ENCODE measurements around the gene TMEM255A.

TMEM255A gene

DNA sequence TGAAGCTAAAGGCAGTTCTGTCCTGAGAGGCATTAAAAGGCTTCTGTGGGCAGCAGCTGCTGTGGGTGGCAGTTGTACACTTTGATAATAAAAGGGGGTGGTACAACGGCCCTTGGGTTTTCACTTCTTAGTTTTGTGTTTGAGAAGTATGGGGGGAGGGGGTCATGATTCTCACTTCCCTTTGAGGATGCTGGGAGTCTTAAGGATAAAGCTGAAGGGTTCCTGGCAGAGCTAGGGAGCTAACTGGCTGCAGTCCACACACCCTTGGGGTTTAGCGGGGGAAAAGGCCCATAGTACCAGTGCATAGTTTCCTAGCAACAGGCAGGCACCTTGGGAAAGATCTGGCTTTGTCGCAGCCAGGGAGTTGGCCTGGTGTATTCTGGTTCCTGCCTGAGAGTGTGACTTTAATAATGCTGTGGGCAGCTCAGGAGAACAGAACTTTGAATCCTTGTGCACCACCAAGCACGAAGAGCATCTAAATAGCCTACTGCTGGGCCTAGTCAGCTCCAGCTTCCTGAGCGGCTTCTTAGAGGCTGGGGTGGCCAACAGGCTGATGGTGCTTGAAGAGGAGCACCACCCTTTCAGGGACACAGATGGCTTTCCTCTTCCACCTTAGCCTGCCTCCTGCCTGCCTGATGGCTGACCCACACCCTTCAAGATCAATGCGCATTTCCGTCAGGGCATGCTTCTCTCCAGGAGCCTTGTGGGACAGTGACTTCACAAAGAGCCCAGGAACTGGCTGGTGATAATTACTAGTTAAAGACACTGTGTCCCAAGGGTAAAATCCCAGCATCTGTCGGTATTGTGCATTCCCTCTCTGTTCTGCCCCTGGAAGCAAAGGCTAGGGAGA is 48.2 kb downstream of the TMEM255A start:
- DNase-seq, result no peak

DNA sequence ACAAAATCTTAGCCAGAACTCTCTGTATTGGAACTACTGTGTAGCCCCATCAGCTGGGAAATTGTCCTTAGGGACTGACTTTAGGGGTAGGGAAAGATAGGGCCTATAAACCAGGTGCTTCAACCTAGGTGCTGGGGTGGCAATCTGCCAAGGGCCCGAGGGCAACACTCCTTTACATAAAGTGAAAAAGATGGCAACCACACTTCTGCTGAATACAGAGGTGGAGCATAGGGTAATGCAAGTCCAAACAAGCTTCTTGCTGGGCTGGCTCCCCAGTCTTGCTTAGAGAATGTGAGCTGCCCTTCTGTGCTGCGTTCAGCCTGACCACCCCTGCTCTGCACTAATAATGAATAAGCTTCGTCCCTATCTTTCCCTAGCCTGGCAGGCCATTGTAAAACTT is 50.9 kb downstream of the TMEM255A start:
- no peak for DNase-seq

DNA sequence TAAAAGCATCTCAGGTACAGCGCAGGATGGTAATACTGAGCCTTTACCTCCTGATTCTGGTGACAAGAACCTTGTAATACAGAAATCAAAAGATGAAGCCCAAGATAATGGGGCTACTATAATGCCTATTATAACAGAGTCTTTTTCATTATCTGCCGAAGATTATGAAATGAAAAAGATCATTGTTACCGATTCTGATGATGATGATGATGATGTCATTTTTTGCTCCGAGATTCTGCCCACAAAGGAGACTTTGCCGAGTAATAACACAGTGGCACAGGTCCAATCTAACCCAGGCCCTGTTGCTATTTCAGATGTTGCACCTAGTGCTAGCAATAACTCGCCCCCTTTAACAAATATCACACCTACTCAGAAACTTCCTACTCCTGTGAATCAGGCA is 57.5 kb downstream of the TMEM255A start:
- DNase-seq, result no peak

DNA sequence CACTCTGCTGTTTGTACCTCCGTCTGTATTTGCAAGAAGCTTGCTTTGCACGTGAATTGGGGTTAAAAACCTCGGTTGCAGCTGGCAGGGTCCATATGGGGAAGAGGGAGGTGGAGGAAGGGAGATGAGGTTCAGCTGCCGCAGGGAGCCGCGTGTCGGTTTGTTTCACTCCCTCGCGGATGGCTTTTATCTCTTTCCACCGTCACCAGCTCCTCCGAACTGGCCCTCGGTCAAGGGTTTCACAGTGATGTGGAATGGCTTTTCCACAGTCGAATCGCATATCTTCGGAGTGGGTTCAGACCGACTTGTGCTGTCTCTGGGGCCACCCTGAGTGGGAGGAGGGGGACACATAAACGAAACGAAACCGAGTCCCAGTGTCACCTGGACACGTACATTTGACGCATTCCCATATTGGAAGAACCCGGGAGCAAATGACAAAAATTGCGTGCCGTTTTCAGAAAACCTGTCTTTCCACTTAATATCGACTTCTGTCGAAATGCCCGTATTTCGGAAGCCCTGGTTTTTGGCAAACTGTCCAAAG is 59.7 kb downstream of the TMEM255A start:
- DNase-seq, result peak; percentile 7

DNA sequence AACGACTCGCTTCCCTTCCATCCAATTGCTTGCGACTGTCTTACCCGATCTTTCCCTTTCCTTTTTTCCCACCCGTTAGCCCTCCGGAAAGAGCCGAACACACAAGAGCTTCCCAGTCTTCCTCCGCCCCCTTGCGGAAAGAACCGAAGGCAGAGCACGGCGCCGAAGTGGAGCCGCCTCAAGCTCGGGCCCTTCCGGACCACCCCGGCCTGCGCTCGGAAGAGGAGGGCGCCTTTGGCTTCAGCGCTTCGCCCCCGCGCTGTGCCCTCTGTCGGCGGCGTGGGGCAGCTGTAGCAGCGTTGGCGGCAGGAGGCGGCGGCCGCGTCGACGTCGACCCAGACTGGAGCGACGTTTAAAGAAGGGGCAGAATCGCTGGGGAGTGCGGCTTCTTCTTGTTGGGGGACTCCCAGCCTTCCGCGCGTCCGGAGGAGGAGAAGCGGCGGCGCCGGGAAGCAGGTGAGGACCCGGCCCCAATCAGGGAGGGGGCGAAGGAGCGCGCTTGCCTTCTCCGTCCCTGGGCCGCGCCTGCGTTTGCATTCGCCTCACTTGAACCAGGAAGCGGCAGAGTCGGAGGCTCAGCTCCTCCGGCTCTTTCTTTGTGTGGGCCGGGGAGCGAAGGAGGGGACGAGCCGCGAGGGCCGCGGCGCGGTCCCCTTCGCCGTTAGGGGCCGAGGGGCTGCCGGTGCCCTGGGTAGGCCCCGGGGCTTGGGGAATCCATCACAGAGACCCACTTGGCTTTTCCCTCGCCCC is 60.6 kb downstream of the TMEM255A start, which contains the start of gene ZBTB33:
Gene ZBTB33, plus strand, starts transcription at position 291 of the 750 bp plus-strand sequence. CDS start 2,604 bp downstream, outside the sequence.
- DNase-seq, result peak; percentile 79

DNA sequence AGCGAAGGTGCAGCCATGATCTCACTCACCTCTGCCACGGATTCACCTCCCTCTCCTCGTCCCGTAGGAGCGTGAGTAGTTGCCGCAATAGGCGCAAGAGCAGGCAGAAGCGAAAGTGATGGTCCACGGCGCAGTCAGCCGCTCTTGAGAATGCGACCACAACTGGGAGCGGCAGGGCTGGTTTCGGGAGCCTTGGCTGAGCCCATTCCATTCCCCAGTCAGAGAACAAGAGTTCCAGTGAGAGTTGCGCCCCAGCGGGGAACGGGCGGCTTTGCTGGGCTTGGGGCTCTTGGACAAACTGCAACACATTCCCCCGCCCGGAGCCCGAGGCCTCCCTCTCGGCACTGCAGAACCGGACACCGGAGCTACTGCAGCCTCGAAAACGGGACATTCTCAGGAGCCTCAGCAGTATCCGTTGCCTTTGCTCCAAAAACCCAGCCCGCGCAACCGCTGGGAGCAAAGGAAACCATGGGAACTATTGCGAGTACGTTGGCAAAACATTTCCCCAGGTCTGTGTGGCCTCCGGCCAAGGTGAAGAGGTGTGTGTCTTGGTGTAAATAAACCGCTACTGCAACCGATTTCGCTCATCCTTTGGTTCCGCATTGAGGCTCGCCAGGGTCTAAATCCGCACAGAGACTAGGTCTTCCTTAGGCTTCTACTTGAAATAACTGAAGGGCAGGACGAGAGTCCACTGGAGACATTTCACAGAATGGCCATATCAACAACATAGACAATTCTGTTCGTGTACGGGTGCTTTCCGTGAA is 66.3 kb downstream of the TMEM255A start:
- peak; percentile 58 for DNase-seq

DNA sequence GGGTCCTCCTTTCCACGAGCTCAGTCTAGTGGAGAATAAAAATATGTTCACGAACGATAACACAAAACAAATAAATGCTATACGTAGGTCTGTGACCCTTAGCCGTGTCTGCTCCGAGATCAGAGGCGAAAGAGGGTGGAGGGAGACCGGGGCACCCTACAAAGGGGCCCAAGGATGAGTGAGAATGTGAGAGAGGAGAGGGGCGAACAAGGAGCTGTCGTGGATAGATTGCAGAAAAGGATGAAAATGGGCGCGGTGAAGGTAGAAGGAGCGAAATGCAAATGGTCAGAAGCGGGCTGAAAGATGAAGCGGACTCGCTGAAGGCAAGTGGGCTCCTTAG is 66.9 kb downstream of the TMEM255A start:
- DNase-seq, result no peak

DNA sequence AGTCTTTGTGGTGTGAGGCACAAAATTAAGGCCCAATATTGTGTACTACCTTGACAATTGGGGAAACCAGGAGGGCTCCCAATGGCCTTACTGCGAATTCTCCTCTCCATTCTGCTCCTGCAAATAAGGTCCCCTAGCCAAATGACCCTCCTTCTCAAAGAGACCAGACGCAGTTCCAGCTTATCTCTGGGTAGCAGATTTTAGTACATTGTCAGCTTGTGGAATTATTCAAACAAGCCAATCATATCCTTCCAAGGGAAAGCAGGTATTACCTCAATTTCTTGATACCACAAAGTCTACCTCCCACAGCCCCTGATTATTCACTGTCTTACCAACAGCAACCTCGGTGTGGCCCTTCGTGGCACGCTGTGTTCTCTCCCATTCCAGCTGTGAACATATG is 68.4 kb downstream of the TMEM255A start:
- DNase-seq, result no peak

DNA sequence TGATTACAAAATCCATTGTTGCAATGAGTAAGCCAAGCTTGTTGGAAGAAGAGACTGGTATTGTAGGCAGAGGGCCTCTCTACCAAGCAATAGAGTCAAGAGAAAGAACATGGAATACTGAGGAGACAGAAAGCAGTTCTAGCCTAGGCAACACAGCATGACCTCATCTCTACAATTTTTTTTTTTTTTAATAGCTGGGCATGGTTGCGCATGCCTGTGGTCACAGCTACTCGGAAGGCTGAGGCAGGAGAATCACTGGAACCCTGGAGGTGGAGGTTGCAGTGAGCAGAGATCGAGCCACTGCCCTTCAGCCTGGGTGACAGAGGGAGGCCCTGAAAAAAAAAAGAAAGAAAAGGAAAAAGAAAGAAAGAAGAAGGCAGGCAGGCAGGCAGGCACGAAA is 72.3 kb downstream of the TMEM255A start:
- no peak for DNase-seq

DNA sequence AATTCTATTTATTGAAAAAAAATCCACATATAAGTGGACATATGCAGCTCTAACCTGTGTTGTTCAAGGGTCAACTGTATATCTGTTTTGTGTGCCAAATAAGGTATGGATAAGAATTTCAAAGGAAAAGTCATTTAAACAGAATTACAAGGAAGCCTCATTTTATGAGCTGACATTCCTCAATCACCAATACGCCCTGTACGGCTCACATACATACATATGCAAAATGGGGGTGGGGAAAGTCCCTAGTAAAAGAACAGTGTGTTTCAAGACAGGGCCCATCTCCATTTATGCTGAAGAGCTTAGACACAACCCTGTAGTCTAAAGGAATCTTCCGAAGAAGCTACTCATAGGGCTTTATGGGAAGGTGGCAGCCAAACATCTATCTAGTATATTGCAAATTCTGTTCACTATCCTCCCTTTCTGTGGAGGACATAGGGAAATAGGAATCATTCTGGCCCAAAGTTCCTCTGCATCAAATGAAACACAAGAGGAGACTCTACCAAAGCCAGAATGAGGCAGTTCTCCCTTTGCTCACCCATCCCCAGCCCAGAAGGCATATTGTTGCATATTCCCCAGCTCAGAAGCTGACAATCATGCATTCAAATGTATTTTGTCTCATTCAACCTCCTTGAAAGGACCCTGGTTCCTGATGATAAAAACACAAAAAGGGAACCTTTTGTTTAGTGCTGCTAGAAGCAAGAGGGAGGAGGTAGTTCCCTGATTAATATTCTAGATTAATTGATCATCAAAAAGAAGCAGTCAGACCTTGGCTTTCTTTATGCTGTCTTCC is 74.4 kb downstream of the TMEM255A start:
- DNase-seq, result no peak

DNA sequence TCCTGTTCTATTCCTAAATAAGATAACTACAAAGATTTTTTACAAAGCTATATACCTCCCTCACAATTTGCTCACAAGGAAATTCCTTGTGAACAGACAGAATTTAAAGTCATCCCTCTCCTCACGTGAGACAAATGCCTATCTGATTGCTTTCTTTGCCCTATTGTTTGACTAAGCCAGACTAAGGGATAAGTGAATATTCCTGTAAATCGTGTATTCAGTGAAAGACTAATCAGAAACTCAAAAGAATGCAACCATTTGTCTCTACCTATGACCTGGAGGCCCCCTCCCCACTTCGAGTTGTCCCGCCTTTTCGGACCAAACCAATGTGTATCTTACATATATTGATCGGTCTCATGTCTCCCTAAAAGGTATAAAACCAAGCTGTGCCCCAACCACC is 76.0 kb downstream of the TMEM255A start:
- DNase-seq, result no peak

DNA sequence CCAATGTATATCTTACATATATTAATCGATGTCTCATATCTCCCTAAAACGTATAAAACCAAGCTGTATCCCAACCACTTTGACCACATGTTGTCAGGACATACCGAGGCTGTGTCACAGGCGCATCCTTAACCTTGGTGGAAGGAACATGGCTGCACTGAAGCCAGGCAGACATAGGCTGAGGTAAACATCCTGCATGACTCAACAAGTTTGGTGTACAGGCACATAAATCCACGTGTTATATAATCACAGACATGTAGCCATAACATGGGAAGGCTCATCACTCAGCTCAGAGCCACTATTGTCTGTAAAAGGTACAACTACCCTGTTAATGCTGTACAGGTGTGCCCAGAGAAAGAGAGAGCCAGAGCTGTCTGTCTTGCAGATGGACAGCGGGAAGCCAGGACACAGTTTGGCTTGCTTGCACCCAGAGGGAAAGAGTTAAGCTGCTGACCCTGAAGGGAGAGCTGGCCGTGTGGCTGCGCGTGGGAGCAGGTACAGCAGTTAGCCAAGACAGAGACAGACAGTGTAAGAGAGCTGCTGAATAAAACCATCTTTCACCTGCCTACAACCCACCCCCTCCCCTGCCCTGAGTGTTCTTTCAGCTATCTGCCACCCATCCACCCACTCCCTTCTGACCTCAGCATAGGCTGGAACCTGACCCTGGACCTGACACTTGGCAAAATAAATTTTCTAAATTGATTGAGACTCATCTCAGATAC is 82.9 kb downstream of the TMEM255A start:
- DNase-seq, result no peak

DNA sequence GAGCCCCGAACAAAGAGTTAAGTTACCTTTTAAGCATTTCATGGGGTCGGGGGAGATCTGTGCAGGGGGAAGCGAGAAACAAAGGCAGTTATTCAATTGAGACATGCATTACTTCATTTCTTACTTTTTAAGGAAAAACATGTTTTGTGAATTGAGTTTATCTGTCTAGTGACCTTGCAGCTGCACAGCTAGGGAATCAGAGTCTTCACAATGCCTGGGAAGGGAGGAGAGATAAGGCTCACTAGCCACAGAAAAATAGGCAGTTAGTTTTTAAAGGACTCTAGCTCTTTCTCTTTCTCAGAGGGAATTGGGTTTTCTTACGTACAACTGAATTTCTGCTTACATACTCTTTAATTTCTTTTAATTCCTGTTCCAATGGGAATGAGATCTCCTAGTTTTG is 86.9 kb downstream of the TMEM255A start:
- DNase-seq, result no peak

DNA sequence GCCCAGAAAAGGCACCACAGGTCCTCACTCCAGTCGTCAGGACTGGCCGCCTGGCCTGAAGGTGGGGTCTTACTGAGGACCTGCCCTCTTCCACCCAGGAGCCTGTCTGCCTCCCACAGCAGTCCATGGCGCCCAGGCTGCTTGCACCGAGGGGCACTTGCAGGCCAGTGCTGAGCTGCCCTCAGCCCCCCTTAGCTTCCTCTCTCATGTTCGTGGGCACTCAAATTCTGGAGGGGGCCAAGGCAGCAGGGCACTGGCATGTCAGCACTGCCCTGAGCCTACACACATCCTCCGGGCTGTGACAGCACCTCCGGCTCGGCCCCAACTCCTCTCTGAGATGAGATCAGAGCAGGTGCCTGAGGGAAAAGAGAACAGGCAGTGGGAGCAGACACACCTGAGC is 87.9 kb downstream of the TMEM255A start:
- DNase-seq, result no peak

DNA sequence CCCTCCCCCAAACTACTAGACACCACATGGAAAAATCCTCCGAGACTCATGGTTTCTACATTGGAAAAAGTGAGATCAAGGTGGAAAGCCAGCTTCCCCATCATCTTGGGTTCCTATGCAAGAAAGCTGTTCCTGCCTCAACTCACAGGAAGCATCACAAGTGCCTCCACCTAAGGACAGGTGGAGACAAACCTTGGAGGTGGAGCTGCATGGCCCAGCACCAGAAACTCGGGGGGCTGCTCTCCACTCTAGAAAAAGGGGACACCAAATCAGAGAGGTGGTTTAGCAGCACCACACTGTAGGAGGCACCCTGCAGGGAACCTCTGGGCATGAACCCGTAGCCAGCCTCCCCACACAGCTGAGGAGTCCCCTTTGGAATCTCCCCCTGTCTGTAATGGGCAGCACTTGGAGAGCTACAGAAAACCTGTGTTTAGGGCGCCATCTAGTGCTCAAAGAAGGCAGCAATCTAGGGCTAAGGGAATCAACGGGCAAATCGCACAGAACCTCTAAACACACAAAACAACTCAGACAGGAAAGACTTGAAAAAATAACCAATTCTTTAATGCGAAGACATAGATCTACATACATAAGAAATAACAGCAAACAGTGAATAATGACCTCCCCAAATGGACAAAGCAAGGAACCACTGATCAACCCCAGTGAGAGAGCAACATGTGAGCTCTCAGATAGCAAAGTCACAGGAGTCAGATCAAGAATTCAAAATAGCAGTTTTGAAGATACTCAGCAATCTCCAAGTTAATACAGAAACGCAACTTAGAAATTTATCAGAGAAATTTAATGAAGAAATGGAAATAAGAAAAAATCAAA is 97.6 kb downstream of the TMEM255A start:
- peak; percentile 44 for DNase-seq

Data from activated CD4-positive, alpha-beta T cell treated with anti-CD3 and anti-CD28 coated beads, Interleukin-2, amount 50 U/mL, for 1 hour (primary cell).